DMS79 (cell line): ENCODE results near the gene IPCEF1.
"Not testable (repeated sequence)": the region's sequence is repeated elsewhere in the genome, so short reads cannot be mapped to it uniquely, and the experiment has no call there.

Experiments used
- DNase-seq: peaks from one replicate; lab custom pipeline; 2025; lab: John Stamatoyannopoulos, UW

IPCEF1 gene

GRCh38 chr6:154246723-154247118 lies 109.9 kb downstream of the IPCEF1 start:
- DNase-seq: no peak

GRCh38 chr6:154245506-154245905 lies 111.1 kb downstream of the IPCEF1 start:
- DNase-seq: no peak

- DNase-seq: no peak
Observed at GRCh38 chr6:154243793-154244750, 112.5 kb downstream of the IPCEF1 start.

GRCh38 chr6:154242617-154243357 lies 113.8 kb downstream of the IPCEF1 start:
- no peak for DNase-seq

GRCh38 chr6:154241581-154241980 lies 115.0 kb downstream of the IPCEF1 start:
- no peak for DNase-seq

DNA sequence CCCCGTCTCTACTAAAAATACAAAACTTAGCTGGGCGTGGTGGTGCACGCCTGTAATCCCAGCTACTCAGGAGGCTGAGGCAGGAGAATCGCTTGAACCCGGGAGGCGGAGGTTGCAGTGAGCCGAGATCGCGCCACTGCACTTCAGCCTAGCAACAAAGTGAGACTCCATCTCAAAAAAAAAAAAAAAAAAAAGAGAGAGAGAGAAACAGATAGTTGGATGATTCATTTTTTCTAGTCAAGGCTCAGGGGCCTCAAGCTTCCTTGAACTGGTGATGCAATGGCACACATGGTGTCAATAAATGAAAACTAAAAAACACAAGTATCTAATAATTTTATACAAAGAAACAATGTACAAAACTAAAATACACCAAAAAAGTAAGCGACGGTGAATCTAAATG lies 115.5 kb downstream of the IPCEF1 start:
- not testable (repeated sequence) for DNase-seq

- no peak for DNase-seq
Observed at GRCh38 chr6:154239392-154239791, 117.2 kb downstream of the IPCEF1 start.

DNA sequence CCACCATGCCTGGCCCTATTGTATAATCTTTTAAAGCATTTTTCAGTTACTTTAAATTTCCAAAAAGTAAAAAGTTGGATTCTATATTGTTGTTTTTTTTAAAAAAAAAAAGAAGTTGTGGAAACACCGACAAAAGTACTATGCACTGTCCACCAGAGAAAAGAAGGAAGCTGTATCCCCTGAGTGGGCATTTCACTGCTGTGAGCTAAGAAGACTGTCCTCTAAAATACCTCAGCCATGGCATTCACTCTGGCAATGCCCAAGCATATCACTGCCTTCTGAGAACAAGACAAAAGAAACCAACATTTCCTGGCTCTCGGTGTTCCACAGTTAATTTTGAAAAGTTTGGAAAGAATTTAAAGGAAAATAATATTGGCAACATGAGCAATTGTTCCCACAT lies 117.8 kb downstream of the IPCEF1 start:
- DNase-seq: no peak

DNA sequence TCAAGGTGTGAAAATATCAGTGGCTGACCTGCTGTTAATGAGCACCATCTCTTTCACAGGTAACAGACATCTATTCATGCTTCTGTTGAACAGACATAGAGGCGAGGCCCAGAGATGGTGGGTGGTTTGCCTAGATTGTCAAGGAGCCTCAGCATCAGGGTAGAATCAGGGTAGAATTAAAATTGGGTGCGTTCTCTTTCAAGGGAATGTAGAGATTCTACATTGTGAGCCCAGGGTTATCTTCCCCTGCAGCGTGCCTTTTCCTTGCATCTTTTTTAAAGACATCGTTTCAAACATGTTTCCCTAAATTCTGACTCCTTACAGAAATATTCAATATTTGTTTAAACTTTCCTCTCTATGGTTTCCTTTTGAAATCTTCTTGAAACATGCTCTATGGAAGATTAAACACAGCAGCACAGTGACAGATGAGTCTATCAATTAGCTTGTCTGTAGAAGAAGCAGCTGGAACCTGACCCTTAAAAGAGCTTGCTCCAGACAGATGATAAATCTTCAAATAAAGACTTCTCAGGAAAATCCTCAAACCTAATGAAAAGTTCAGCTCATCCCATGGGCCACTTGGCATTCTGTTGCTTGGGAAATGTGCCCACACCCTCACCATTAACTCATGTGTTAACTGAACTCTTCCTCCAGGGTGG lies 119.8 kb downstream of the IPCEF1 start:
- DNase-seq: no peak

DNA sequence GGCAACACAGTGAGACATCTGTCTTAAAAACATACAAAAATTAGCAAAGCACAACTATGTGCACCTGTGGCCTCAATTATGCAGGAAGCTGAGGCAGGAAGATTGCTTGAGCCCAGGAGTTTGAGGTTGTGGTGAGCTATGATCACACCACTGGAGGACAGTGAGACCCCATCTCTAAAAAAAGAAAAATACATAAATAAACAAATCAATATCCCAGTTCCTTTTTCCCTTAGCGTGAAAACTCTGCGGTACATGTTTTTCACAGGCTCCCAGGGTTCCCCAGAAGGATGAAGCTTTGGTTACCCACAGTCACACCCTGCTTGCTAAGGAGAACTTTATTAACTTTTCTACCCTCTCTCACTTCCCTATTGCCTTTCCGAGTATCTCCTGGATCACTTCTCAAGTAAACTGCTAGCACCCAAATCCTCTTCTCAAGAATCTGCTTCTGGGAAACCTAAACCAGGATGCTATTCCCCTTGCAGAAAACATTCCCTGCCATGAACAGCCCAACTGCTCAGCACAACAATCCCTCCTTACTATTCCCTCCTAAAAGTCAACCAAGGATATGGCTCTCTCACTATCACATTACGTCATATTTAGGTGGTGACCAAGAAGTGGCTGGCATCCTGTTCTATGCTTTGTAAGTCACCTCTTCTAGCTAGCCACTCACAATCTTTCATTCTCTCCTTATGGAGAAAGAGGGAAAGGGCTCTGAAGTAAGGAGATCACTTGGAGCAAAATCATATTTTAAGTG lies 122.4 kb downstream of the IPCEF1 start:
- DNase-seq: no peak

DNA sequence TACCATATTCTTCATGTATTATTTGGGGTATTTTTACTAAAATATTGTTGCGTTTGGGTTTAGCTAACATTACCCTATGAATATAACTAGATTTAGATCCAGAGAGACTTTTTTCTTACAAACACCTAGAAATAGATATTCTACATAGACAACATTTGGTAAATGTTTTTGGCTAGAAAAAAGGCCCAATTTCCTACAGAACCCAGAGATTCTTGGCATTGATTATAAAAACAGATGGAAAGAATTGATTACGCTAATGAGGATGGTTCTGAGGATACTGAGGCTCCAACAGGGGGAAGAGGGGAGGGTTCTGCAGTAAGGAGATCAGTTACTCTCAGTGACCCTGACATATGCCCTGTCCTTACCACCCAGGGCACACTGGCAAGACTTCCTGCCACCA lies 123.2 kb downstream of the IPCEF1 start:
- DNase-seq: no peak

DNA sequence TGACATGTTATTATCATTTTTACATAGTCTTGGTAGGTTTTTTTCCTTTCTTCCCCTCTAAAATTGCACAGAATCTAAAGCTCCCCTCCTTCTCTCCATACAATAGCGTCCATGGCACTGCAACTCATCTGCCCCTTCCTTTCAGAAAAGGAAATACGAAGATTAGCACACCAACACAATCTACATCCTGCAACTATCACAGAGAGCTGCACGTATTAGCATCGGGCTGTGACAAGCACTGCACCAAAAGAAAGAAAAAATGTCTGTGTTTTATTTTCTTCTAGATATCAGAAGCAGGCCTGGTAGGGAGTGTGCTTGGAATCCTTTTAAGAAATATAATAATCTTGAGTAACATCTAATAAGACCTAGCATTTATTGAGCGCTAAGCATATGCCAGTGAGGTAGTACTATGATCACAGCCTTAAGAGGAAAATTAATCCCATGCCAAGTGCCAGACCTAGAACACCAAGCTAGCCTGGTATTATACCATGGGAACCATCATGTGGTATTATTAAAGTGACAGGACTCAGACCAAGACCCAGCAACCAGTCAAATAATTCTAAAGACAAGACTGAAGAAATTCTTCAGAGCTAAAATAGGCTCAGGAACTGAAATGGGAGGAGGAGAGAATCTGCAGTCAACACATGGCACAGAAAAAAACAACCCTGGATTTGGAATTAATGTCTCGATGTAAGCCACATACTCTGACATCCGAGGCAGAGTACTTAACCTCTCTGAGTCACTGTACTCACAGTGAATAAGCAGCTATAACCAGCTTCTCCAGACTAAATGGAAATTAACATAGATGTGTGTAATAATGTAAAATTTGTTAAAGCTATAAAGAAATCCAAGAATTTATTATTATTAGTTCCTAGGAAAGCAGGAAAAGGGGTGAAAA lies 124.3 kb downstream of the IPCEF1 start:
- no peak for DNase-seq

- no peak for DNase-seq
Observed at GRCh38 chr6:154230910-154231595, 125.5 kb downstream of the IPCEF1 start.

- DNase-seq: no peak
Observed at GRCh38 chr6:154230393-154230792, 126.2 kb downstream of the IPCEF1 start.

GRCh38 chr6:154229786-154230185 lies 126.8 kb downstream of the IPCEF1 start:
- no peak for DNase-seq

DNA sequence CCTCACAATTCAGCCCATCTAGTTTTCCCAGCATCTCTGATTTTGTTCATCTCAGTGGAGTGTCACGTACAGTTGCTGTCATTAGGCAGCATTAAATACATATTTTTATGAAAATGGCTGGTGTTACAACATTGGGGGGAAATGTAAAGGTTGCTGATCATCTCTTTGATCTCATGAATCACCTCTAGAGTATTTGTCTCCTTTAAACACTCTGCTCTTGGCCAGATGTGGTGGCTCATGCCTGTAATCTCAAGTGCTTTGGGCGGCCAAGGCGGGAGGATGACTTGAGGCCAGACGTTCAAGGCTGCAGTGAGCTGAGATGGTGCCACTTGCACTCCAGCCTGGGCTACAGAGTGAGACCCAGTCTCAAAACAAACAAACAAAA lies 128.1 kb downstream of the IPCEF1 start:
- no peak for DNase-seq

DNA sequence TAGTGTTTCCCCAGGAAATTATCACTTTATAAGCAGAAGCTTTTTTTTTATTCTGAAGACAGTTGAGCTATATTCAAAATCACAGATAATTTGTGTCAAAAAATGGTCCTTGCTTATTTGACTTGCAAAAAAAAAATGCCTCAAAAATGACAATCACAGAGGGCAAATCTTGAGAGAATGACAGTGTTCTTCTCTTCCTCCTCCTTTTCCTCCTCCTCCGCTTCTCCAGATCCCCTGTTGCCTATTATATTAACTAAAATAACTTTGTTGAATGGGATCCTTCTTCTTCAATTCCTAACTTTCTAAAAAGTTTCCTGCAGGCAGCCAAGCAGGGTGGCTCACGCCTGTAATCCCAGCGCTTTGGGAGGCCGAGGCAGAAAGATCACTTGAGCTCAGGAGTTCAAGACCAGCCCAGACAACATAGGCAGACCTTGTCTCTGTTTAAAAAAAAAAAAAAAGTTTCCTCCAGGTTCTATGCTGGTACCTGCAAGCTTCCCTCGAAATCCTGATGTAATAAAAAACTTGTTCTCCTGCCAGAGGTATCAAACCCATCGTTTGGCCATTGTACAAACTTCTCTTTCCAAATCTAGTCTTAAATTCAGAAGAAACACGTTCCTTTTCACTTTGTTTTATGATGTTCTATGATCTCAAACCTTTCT lies 128.6 kb downstream of the IPCEF1 start:
- DNase-seq: no peak

DNA sequence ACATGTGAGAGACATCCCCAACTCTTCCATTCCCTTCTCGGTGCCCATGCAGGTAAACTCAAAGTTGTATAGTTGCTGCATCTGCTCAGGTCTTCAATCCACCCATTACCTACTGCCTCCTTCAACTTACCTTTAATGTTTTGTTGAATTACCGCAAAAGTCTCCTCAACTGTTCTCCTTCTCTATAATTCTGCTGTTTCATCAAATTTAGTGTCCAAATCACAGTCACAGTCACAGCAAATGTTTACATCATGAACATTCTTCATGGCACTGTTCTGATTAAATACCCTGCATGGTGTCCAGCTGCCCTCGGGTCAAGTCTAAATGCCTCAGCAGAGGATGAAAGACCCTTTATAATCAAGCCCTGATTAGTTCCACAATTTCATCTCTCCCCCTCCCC lies 130.1 kb downstream of the IPCEF1 start:
- DNase-seq: no peak

GRCh38 chr6:154223296-154223695 lies 133.3 kb downstream of the IPCEF1 start:
- no peak for DNase-seq

DNA sequence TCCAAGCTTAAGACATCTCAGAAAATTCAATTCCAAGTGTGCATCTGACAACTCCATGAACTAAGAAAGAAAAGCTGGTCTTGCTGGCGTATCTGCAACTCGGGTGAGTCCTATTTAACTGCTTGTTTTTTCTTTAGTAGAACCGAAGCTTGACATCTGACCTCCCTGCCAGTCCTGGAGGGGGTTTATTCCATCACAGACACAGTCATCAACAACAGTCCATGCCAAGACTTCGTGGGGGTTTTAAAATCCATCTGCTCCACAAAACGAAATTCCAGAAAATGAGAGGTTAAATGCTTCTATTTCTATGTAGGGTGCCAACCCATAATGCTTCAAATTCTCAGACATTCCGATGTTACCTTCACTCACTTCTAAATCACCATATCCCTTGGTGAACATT lies 133.9 kb downstream of the IPCEF1 start:
- DNase-seq: no peak
